HG03045 (cell line): Measurements from ENCODE around the gene OR6C68.
"Not testable (repeated sequence)": the region's sequence is repeated elsewhere in the genome, so short reads cannot be mapped to it uniquely, and the experiment has no call there.

Experiments used
- ATAC-seq: cut with Tn5 transposase; IDR thresholded peaks from one replicate; pipeline ENCODE4 v1.9.1; 2021; ENCODE audit warnings: mild to moderate bottlenecking, moderate library complexity; ENCODE audit not compliant: unreplicated experiment

The OR6C68 gene

DNA sequence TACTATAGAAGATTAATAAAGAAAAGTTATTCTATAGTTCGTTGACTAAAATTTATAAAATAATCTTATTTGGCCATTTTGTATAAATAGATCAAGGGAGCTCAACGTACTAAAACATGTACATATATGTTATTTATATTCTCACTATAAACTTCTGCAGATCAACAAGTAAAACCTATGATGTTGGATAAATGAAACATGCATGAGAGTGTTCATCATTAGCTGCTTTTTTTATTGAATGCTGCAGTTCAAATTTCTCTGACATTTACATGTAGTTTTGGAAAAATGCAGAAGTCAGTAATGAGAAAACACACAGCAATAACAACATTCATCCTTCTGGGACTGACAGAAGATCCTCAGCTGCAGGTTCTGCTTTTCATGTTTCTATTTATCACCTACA lies at the start of gene OR6C68:
TSS of gene OR6C68 (plus strand) at position 301 of the 400 bp plus-strand sequence. CDS start at position 301, 0 bp downstream.
- ATAC-seq: no peak

DNA sequence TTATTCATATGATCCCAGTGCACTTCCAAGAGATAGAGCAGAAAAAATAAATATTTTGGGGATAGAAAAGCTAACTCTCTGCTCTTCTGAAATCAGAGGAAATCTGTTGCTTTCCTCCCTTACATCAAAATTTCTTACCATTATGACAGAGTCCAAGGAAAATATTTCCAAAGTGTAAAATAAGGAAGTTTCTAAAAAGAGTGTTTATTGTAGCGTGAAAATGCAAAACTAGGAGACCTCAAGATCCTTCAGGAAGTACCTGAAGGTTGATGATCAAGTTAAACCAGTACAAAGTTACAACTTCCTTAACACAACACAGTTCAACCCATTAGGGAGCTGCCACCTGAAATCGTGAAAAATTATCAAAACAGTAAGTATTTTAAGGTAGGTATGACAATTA lies 48.4 kb upstream of the OR6C68 start, which contains the start of gene OR6C2:
TSS of gene OR6C2 (plus strand) at position 301 of the 400 bp plus-strand sequence. CDS start 8,138 bp downstream, outside the sequence.
- no peak for ATAC-seq

DNA sequence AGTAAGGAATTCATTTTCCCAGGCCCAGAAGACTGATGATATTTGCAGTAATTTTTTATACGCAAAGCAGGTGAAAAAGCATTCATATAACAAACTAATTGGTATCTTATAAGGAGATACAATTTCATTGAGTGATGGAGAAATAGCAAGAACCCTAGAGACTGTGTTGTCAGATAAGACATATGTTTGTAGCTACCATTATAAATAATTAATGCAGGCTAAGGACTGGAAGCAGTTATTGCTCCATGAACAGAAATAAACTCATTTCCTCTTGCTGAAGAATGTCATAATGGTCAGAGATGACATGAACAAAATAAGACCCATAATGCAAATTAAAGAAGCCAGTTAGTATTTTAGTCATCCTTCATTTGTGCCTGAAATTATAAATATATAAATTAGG lies 46.8 kb upstream of the OR6C68 start:
- ATAC-seq: no peak

DNA sequence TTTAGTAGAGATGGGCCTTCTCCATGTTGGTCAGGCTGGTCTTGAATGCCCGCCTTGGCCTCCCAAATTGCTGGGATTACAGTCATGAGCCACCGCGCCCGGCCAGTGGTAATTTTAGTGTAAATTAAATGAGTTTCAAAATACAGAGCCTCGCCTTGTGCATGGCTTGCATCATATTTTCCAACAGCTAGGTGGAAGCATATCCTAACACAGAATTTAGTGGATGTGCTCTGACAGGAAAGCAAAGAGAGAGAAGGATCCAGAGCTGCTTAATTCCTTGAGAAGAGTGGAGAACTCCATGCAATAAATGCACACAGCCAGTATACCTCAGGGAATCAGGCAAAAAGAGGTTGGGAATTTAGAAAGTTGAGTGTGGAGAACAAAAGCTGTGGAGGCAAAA lies 45.9 kb upstream of the OR6C68 start:
- no peak for ATAC-seq

DNA sequence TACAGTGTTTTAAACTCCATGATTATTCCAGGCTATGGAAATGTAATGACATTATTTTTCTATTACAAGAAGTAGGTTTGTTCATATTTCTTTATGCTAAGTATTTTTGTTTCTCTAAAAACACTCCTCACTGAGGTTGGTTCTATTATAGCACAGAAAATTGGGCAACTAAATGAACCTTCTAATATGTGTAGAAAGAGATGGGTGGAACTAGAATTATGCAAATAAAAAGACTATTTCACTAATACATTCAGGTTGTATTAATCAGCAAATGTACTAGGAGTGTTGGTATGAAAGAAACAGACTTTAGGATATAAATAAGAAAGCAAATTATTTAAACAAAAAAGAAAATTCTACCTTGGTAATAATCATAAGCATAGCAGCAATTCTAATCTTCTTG lies 43.4 kb upstream of the OR6C68 start:
- no peak for ATAC-seq

DNA sequence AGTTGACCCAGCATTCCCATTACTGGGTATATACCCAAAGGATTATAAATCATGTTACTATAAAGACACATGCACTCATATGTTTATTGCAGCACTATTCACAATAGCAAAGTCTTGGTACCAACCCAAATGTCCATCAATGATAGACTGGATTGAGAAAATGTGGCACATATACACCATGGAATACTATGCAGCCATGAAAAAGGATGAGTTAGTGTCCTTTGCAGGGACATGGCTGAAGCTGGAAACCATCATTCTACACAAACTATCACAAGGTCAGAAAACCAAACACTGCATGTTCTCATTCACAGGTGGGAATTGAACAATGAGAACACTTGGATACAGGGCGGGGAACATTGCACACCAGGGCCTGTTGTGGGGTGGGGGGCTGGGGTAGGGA lies 27.3 kb upstream of the OR6C68 start:
- ATAC-seq: not testable (repeated sequence)

DNA sequence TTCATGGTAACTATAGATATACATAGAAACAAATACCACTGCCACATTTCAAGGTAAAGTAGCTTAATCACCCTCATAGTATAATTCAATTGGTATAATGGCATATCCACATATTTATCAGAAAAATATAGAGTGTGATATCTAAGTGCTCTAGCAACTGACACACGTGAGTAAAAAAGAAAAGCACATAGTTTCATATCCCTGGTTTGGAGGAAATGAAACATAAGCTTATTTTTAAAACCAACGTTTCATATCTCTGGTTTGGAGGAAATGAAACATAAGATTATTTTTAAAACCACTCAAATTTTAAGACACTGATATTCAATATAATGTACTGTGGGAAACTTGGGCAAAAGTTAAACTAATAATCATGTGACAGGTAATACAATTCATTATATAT lies 24.3 kb upstream of the OR6C68 start:
- no peak for ATAC-seq

DNA sequence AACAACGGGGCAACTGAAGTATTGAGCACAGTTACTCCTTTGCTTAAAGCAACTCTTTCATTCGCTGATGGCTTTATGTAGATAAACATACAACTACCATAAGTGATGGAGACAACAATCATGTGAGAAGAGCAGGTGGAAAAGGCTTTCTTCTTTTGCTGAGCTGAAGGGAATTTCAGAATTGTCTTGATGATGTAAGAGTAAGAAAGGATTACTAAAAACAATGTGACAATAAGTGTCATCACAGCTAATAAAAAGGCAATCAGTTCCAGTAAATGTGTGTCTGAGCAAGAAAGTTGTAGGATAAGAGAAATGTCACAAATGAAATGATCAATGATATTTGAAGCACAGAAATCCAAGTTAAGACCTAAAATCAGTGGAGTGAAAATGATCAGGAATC lies 22.9 kb upstream of the OR6C68 start:
- no peak for ATAC-seq

DNA sequence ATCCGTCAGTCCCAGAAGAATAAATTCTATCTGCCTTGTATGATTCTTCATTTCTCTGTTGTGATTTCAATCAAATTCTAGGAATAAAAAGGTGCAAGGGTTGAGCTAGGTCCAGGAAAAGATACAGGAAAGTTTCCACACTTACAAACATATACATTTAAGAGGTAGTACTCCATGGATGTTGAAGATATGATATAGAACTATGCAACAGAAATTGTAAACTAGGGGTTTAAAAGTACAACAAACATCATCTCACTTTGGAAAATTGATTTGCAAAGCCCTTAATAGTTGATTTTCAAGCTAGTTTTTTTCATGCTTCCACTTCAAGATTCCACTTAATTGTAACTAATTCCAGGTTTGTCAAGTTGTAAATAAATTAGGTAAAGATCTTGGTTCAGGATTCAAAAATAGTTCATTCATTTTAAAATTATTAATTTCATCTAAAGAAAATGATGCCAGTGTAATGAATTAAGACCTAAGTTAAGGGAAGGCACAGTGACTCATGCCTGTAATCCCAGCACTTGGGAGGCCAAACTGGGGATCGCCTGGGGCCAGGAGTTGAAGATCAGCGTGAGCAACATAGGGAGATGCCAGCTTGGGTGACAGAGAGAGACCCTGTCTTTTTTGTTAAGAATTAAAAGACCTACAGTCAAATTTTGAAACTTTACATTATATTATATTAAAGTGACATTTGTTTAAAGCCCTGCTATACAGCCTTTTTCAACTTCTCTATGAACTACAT lies 21.9 kb upstream of the OR6C68 start, which contains the start of gene OR6C70:
TSS of gene OR6C70 (minus strand) at position 51 of the 742 bp plus-strand sequence. CDS start at position 51, 0 bp downstream.
- ATAC-seq: no peak

DNA sequence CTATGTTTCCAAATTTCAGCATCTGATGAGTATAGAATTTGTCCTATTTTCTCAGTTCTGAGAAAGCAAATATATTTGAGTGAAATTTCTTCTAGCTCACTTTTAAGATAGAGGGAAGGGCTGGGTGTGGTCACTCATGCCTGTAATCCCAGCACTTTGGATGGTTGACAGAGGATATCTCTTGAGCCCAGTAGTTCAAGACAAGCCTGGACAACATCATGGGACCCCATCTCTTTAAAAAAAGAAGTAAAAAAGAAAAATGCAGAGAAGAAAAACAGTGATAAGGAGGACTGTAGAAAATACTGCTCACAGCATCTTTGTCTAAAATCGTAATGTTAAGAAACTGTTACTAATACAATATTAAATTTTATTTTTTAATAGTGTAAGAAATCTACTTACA lies 19.9 kb upstream of the OR6C68 start:
- no peak for ATAC-seq

DNA sequence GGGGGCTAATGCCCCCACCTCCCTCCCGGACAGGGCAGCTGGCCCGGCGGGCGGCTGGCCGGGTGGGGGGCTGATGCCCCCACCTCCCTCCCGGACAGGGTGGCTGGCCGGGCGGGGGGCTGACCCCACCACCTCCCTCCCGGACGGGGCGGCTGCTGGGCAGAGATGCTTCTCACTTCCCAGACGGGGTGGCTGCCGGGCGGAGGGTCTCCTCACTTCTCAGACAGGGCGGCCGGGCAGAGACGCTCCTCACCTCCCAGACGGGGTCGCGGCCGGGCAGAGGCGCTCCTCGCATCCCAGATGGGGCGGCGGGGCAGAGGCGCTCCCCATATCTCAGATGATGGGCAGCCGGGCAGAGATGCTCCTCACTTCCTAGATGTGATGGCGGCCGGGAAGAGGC lies 13.0 kb upstream of the OR6C68 start:
- not testable (repeated sequence) for ATAC-seq

DNA sequence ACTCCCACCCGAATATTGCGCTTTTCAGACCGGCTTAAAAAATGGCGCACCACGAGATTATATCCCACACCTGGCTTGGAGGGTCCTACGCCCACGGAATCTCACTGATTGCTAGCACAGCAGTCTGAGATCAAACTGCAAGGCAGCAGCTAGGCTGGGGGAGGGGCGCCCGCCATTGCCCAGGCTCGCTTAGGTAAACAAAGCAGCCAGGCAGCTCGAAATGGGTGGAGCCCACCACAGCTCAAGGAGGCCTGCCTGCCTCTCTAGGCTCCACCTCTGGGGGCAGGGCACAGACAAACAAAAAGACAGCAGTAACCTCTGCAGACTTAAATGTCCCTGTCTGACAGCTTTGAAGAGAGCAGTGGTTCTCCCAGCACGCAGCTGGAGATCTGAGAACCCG lies 7.9 kb upstream of the OR6C68 start:
- not testable (repeated sequence) for ATAC-seq

DNA sequence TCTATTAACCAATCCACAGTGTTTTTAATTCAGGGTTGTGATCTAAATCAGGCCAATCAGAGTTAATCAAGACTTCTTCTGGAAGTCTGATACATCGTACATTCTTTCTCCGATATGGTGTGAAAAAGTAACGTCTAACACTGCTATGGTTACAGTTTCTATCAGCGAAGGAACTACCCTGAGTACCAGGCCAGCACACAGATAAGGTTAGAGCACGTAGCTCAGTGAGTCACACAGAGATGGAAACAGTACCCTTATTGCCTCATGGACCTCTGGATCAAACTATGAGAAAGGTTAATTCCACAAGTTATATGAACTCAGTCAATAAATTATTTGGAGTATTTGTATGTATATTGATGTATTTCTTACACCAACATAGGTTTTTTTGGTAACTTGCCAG lies 3.3 kb downstream of the OR6C68 start:
- ATAC-seq: no peak

DNA sequence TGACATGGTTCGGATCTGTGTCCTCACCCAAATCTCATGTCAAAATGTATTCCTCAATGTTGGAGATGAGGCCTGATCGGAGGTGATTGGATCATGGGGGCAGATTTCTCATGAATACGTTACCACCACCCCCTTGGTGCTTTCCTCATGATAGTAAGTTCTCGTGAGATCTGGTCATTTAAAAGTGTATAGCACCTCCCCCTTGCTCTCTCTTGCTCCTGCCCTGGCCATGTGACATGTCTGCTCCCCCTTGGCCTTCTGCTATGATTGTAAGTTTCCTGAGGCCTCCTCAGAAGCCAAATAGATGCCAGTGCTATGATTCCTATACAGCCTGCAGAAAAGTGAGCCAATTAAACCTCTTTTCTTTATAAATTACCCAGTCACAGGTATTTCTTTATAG lies 7.1 kb downstream of the OR6C68 start:
- no peak for ATAC-seq

DNA sequence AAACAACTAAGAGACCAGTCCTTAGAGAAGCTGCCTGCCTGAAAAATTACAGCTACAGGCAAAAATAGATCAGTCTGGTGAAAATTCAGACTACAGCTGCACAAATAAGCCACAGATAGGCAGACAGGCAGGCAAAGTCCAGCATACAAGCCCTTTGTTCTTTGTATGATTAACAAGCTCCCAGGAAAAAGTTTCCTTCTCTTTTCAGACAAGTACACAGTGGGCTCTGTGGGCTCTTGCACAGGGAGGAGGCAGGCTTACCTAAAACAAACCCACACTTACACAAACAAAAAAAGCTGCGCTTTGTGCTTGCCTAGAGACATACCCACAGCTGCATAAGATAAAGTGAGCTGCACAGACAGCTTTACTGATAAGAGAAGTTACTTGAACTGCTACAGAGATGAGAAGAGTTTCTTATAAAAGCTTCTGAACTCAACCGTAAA lies 7.7 kb downstream of the OR6C68 start:
- ATAC-seq: no peak

DNA sequence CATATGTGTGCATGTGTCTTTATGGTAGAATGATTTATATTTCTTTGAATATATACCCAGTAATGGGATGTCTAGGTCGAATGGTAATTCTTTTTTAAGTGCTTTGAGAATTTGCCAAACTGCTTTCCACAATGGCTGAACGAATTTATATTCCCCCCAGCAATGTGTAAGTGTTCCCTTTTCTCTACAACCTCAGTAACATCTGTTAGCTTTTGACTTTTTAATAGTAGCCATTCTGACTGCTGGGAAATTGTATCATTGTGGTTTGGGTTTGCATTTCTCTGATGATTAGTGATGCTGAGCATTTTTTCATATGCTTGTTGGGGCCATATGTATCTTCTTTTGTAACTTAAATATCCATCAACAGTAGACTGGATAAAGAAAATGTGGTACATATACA lies 9.4 kb downstream of the OR6C68 start:
- ATAC-seq: no peak

DNA sequence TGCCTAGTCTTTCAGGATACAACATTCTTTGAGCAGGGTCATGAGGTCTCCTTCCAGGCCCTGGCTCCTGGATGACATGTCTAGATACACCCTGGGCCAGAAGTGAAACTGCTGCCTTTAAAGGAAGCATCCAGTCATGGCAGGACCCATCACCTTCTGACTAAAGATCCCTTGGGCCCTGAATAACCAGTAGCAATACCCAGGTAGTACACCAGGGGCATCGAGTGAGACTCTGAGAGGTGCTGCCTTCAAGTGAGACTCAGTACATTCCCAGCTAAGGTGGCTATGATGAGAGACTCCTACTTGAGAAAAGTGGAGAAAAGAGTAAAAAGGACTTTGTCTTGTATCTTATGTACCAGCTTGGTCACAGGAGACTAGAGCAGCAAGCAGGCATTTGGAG lies 23.5 kb downstream of the OR6C68 start:
- no peak for ATAC-seq

DNA sequence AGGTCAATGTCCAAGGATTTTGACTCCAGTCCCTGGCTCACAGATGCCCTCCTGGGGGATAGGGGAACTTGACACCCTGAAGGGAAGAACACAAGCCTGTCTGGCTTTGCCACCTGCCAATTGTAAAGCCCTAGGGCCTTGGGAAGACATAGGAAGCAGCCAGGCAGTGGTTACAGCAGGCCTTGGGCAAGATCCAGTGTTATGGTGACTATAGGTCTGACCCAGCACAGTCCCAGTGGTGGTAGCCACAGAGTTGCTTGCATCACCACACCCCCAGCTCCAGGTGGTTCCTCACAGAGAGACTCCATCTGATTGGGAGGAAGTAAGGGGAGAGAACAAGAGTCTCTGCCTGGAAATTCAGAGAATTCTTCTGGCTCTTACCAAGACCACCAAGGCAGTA lies 24.2 kb downstream of the OR6C68 start:
- ATAC-seq: no peak
